ENCODE measurements around the gene ANKLE2.

DNA sequence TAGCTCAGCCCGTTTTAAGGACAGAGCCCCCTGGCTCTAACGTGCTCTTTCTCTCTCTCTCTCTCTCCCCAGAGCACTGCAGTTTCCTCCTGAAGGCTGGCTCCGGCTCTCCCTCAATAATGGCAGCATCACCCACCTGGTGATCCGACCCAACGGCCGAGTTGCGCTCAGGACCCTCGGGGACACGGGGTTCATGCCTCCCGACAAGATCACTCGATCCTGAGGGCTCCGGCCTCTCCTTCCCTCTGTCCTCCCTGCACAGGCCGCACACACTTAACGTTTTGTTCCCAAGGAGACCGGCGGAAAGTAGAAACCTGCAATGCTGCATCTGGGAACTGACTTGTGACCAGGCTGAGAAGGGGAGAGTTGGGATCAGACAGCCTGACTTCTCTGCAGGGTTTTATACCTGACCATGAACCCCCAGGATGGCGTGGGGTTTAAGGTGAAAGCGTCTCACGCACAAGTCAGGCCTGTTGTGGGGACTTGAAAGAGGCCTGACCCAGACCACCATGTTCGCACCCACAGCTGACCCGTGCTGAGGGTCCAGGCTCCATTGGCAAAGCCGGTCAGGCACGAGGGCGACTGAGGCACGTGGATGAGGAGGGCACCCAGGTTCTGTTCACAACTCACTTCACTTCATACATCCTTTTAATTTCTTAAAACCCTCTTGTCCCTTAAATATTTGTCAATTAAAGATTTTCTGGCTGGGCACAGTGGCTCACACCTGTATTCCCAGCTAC lies 40.9 kb downstream of the ANKLE2 start:
- TF ChIP-seq SMC3 (conservative IDR thresholded peaks at IDR 0.05; ENCODE audit: poor library complexity) = no peak
- no peak for TF ChIP-seq MXI1 (conservative IDR thresholded peaks at IDR 0.05; ENCODE audit: poor library complexity, severe bottlenecking)
- no peak for TF ChIP-seq EZH2 (IDR thresholded peaks at IDR 0.05; ENCODE audit: borderline replicate concordance, insufficient read depth, low read length, poor library complexity, severe bottlenecking)
- no peak for TF ChIP-seq POLR2AphosphoS5 (IDR thresholded peaks at IDR 0.05)
- TF ChIP-seq, protein P1, sequence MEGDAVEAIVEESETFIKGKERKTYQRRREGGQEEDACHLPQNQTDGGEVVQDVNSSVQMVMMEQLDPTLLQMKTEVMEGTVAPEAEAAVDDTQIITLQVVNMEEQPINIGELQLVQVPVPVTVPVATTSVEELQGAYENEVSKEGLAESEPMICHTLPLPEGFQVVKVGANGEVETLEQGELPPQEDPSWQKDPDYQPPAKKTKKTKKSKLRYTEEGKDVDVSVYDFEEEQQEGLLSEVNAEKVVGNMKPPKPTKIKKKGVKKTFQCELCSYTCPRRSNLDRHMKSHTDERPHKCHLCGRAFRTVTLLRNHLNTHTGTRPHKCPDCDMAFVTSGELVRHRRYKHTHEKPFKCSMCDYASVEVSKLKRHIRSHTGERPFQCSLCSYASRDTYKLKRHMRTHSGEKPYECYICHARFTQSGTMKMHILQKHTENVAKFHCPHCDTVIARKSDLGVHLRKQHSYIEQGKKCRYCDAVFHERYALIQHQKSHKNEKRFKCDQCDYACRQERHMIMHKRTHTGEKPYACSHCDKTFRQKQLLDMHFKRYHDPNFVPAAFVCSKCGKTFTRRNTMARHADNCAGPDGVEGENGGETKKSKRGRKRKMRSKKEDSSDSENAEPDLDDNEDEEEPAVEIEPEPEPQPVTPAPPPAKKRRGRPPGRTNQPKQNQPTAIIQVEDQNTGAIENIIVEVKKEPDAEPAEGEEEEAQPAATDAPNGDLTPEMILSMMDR (IDR thresholded peaks at IDR 0.05; ENCODE audit: poor library complexity, severe bottlenecking) = no peak

All from neural cell (in vitro differentiated cells).